ENCODE data around the gene PCYT1A.
A peak's percentile ranks its signal among the peaks of the same experiment; 100 is the strongest.

The PCYT1A gene

GRCh38 chr3:196198771-196199753 lies 88.5 kb downstream of the PCYT1A start:
- no peak for DNase-seq (ENCODE audit: low spot score)

GRCh38 chr3:196198081-196198675 lies 89.3 kb downstream of the PCYT1A start:
- TF ChIP-seq CTCF (IDR thresholded peaks at IDR 0.05; ENCODE audit: extremely low read depth, missing control alignments) = no peak

More at GRCh38 chr3:196198771-196199753, 88.5 kb downstream of the PCYT1A start:
- TF ChIP-seq CTCF (IDR thresholded peaks at IDR 0.05; ENCODE audit: extremely low read depth, missing control alignments) = peak; percentile 20

DNA sequence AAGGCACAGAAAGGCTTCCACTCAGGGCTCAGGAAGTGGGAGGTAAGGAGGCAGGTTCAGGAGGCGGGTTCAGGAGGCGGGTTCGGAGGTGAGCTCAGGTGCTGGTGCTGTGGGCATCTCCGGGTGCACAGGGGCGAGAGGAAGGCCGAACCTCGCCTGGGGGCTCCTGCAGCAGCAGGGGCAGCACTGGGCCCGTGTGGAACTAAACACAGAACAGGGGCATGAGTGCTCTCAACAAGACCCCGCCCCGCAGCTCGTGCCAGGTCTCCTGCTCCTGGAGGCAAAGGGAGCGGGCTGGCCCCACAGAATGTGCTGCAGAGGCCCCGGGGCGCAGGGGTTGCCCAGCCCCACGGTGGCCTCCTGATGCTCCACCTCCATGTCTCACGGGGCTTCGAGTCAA lies 90.0 kb downstream of the PCYT1A start:
- DNase-seq (ENCODE audit: low spot score) = no peak
- TF ChIP-seq CTCF (IDR thresholded peaks at IDR 0.05; ENCODE audit: extremely low read depth, missing control alignments) = no peak

More at GRCh38 chr3:196198081-196198675, 89.3 kb downstream of the PCYT1A start:
- DNase-seq (ENCODE audit: low spot score) = no peak

DNA sequence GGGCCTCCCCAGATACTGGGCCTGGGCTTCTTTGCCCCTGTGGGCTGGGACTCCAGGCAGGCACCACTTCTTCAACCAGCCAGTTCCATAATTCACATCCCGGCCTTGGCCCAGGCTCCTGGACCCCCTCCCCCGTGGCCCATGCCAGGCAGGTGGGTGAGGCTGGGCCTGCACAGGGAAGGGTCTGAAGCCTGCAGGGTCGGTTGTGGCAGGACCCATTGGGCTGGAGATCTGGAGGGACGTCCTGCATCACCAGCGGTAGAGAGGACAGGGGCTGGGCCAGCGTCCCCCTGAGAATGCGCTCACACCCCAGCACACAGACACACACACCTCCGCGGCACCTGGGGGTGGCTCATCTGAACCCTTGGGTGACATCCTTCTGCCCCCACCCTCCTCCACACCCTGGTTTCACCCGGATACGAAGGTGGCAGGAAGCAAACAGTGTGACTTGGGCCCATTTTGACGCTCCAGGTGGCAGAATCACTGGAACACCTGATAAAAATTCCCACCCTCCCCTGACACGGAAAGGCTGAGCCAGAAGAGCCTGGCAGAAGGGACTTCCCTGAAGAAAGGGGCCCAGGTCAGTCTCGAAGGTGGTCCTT lies 91.8 kb downstream of the PCYT1A start:
- no peak for TF ChIP-seq CTCF (IDR thresholded peaks at IDR 0.05; ENCODE audit: extremely low read depth, missing control alignments)
- DNase-seq (ENCODE audit: low spot score) = no peak

DNA sequence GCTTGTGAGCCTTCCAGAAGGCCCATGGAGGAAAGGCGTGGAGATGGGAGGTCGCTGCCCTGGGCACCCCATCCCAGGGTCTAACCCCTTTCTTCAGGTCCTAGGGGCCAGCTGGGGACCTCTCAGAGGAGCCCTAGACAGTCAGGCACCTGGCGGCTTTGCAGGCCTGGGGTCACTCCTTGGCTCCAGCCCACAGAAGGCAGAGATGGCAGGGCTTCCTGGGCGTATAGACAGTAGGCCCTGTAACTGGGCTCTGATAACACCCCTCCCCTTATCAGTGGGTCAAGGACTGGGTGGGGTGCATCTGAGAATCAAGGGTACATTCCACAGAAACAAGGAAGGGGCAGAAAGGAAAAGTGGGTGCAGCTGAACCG lies 93.0 kb downstream of the PCYT1A start:
- TF ChIP-seq CTCF (IDR thresholded peaks at IDR 0.05; ENCODE audit: extremely low read depth, missing control alignments) = no peak
- DNase-seq (ENCODE audit: low spot score) = no peak

DNA sequence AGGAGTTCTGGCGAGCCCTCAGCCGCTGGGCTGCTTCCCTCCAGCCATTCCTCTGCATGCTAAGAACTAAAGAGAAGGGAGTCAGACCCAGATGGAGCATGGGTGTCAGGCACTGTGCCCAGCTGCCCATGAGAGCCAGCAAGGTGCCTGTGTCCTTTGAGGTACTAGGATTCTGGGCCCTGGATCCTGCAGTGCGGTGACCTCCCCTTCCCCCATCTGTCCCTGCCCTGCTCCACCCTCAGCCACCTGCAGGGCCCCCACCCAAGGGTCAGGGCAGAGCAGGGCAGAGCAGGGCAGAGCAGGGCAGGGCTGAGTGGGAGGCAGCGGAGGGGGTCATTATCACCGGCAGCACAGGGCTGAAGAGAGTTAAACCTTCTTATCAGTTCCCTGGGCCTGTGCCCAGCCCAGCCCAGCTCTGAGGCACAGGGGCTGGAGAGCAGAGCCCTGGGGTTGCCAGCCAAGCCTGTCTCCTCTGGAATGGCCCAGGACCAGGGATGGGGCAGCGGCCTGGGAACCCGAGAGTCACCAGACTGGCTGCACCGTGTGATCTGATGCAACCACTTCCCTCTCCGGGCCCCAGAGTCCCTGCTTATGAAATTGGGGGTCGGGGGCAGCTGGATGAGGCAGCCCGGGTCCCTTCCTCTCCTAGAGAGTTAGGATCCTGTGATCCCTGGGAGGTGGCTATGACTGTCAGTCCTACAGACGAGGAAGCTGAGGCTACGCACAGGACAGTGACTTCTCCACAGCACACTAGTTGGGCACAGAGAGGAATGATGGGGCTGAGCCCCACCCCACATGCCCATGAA lies 93.6 kb downstream of the PCYT1A start:
- TF ChIP-seq CTCF (IDR thresholded peaks at IDR 0.05; ENCODE audit: extremely low read depth, missing control alignments) = no peak
- no peak for DNase-seq (ENCODE audit: low spot score)

Measured in GM20000 (cell line).